HepG2 (cell line): ENCODE results near the gene CFAP99. TPM values are rescaled to one million over a fixed set of nuclear protein-coding genes. Genes with fewer than 3 reads are reported as not detected.

Experiments
- ATAC-seq: fragments of 200-7000 bp; cut with Tn5 transposase; 3 replicates; pipeline ENCODE4 v1.9.1; 2020; ENCODE audit warnings: mild to moderate bottlenecking, moderate library complexity
- BruUV-seq: library from RNA; stranded (reverse); fragments of 400-500 nt; replicated peaks from 2 replicates; lab custom pipeline; 2021; lab: Mats Ljungman, UMichigan
- CTCF ChIA-PET: fragments of 300-600 bp; formaldehyde crosslinking; extraction: SDS; loops from one replicate; lab custom pipeline; 2021; ENCODE audit warnings: low total read pairs, inconsistent platforms, low intra/inter-chr PET ratio; lab: Yijun Ruan, JAX
- POLR2A ChIA-PET: fragments of 350-600 bp; sonication (Branson Sonifier 250); formaldehyde crosslinking; loops from one replicate; lab custom pipeline; 2020; ENCODE audit warnings: antibody characterized with exemption, inconsistent platforms; lab: Yijun Ruan, JAX
- DNase-seq: peaks from one replicate; pipeline ENCODE4 v3.0.0-alpha.2; 2015; ENCODE audit warnings: low spot score
- FAIRE-seq: peaks from 3 replicates; lab custom pipeline; 2011; peaks lifted over from hg19 to GRCh38; lab: Jason Lieb, UNC
- H2AFZ ChIP-seq: one replicate; pipeline ENCODE4 v1.6.1; 2011; ENCODE audit warnings: low read length, inconsistent platforms
- H3K27ac ChIP-seq: fragments of 300-600 bp; 3 replicates; pipeline ENCODE4 v1.8.0; 2011; ENCODE audit warnings: mixed run types, mild to moderate bottlenecking, mixed read lengths, low read length, inconsistent platforms; ENCODE audit not compliant: insufficient read depth; ENCODE audit errors: extremely low read length
- H3K27me3 ChIP-seq, 2 experiments: fragments of 200-600 bp in 1 of 2; 2 replicates in 1 of 2; 3 replicates in 1 of 2; pipeline versions ENCODE4 v1.6.0 to v1.8.0; 2011; ENCODE audit warnings: low read length in 2 of 2, mild to moderate bottlenecking in 2 of 2, moderate library complexity in 2 of 2, inconsistent platforms in 1 of 2; ENCODE audit not compliant: insufficient read depth in 2 of 2, control insufficient read depth in 1 of 2
- H3K36me3 ChIP-seq, 2 experiments: fragments of 200-600 bp in 1 of 2; replicated peaks in 1 of 2; 2 replicates in 1 of 2; 3 replicates in 1 of 2; pipeline versions ENCODE4 v1.5.1 to v1.8.0; 2011; ENCODE audit warnings: low read length in 2 of 2, inconsistent platforms in 1 of 2; ENCODE audit not compliant: insufficient read depth in 2 of 2, control insufficient read depth in 1 of 2
- H3K4me1 ChIP-seq: 2 replicates; pipeline ENCODE4 v1.5.1; 2012; ENCODE audit warnings: low read length, inconsistent platforms; ENCODE audit not compliant: insufficient read depth
- H3K4me2 ChIP-seq: 2 replicates; pipeline ENCODE4 v1.6.0; 2011; ENCODE audit warnings: low read depth, low read length, inconsistent platforms
- H3K4me3 ChIP-seq, 3 experiments: fragments of 200-600 bp in 1 of 3; sonication (generic), shearing (Covaris generic) in 1 of 3; replicated peaks in 1 of 3; 2 replicates each; pipeline ENCODE4 v1.5.1; 2011 to 2016; ENCODE audit warnings: low read length in 3 of 3, inconsistent platforms in 2 of 3, low read depth in 2 of 3, mild to moderate bottlenecking in 2 of 3, control low read depth in 1 of 3, mixed read lengths in 1 of 3; ENCODE audit not compliant: insufficient read depth in 1 of 3
- H3K79me2 ChIP-seq: one replicate; pipeline ENCODE4 v1.6.1; 2011; ENCODE audit warnings: low read length, inconsistent platforms; ENCODE audit not compliant: insufficient read depth
- H3K9ac ChIP-seq: 2 replicates; pipeline ENCODE4 v1.6.0; 2011; ENCODE audit warnings: mild to moderate bottlenecking, low read depth, low read length, inconsistent platforms; ENCODE audit not compliant: insufficient read depth
- H3K9me3 ChIP-seq: 2 replicates; pipeline ENCODE4 v1.5.1; 2012; ENCODE audit warnings: mild to moderate bottlenecking, low read length
- H4K20me1 ChIP-seq: 2 replicates; pipeline ENCODE4 v1.6.0; 2011; ENCODE audit warnings: inconsistent platforms, mild to moderate bottlenecking, low read length, moderate library complexity; ENCODE audit not compliant: insufficient read depth
- CBX1 ChIP-seq: IDR thresholded peaks from one replicate; pipeline ENCODE4 v1.6.1; 2016; ENCODE audit warnings: antibody characterized with exemption, low read depth
- EP300 ChIP-seq, 3 experiments: sonication (generic) in 1 of 3; formaldehyde crosslinking in 1 of 3; IDR thresholded peaks; 2 replicates each; pipeline versions ENCODE4 v1.5.1 to v1.6.1; 2011 to 2020; ENCODE audit warnings: low read depth in 2 of 3, low read length in 2 of 3, borderline replicate concordance in 1 of 3, improper control_type of control experiment in 1 of 3, mild to moderate bottlenecking in 1 of 3, missing genetic modification reagents in 1 of 3, moderate library complexity in 1 of 3
- FOXP4 ChIP-seq: sonication (generic); formaldehyde crosslinking; IDR thresholded peaks from 2 replicates; pipeline ENCODE4 v1.4.0; 2020; ENCODE audit warnings: missing genetic modification reagents
- HIVEP1 ChIP-seq: sonication (generic); formaldehyde crosslinking; IDR thresholded peaks from 2 replicates; pipeline ENCODE4 v1.4.0; 2020; ENCODE audit warnings: mild to moderate bottlenecking, missing genetic modification reagents
- HNRNPK ChIP-seq: fragments of 200-400 bp; formaldehyde crosslinking; IDR thresholded peaks from 2 replicates; pipeline ENCODE4 v1.6.1; 2018; ENCODE audit warnings: low read length, low read depth, moderate library complexity, mild to moderate bottlenecking; ENCODE audit not compliant: poor library complexity, severe bottlenecking
- MAFK ChIP-seq, 2 experiments: IDR thresholded peaks in 1 of 2; conservative IDR thresholded peaks in 1 of 2; 2 replicates each; pipeline ENCODE4 v1.6.1; 2011; ENCODE audit warnings: improper control_type of control experiment in 2 of 2, low read length in 2 of 2
- SMC3 ChIP-seq: IDR thresholded peaks from 2 replicates; pipeline ENCODE4 v1.6.1; 2011; ENCODE audit warnings: low read length, improper control_type of control experiment
- SRSF4 ChIP-seq: fragments of 200-400 bp; formaldehyde crosslinking; IDR thresholded peaks from one replicate; pipeline ENCODE4 v1.6.1; 2018; ENCODE audit warnings: mild to moderate bottlenecking, low read depth, low read length, moderate library complexity; ENCODE audit not compliant: poor library complexity, severe bottlenecking
- ZNF672 ChIP-seq: sonication (generic); formaldehyde crosslinking; IDR thresholded peaks from 2 replicates; pipeline ENCODE4 v1.8.1; 2022; ENCODE audit warnings: missing genetic modification reagents
- ZNF710 ChIP-seq: sonication (generic); formaldehyde crosslinking; IDR thresholded peaks from 2 replicates; pipeline ENCODE4 v1.5.0; 2020; ENCODE audit warnings: mild to moderate bottlenecking, missing genetic modification reagents, borderline replicate concordance
- ZSCAN9 ChIP-seq: IDR thresholded peaks from 2 replicates; pipeline ENCODE4 v1.6.1; 2016; ENCODE audit warnings: borderline replicate concordance
- in situ Hi-C: cut with HindIII; loops from 2 replicates; pipeline ENCODE4 v1.10.0; 2017; ENCODE audit warnings: low pct_unique_long_range_greater_than_20kb; ENCODE audit not compliant: extremely low pct_ligation_motif_present
- intact Hi-C: fragments of 100-400 bp; cut with micrococcal nuclease; formaldehyde crosslinking; loops from one replicate; pipeline ENCODE4 v1.10.0; 2022; ENCODE audit not compliant: unreplicated experiment
- polyA plus RNA-seq, 8 experiments: library from polyadenylated mRNA; depleted of rRNA in 3 of 8; stranded (reverse) in 7 of 8; unstranded in 1 of 8; fragments of >200 nt; fragmentation: Illumina TruSeq in 4 of 8; extraction: Trizol in 4 of 8; gene quantifications; 2 replicates each; pipeline versions ENCODE4 v1.2.1 to v1.2.3, GENCODE V29; 2011 to 2016; ENCODE audit warnings: low read depth in 4 of 8, missing spikeins in 1 of 8, mixed read lengths in 1 of 8; ENCODE audit not compliant: insufficient read depth in 1 of 8
- total RNA-seq, 5 experiments: library from RNA; depleted of rRNA; stranded (reverse); fragments of >200 nt; fragmentation: Illumina TruSeq; extraction: Trizol; gene quantifications; 2 replicates each; pipeline ENCODE4 v1.2.3, GENCODE V29; 2016; ENCODE audit warnings: low read depth in 1 of 5

The CFAP99 gene
- total and polyA plus RNA-seq, 2 of the 13 experiments (the other 11 are each of a cell fraction or from before 2014, with no cell fraction given), result not detected

- H3K9ac ChIP-seq, result no peak overlapping the region
- ATAC-seq (no peak), FAIRE-seq (no peak), DNase-seq (no peak)
- H4K20me1 ChIP-seq, result no peaks in the 10 kb centered on the region
- H3K27ac ChIP-seq, result no peak overlapping the region
- no peaks in the 10 kb centered on the region for H3K79me2 ChIP-seq
- H3K9me3 ChIP-seq, result no peaks in the 10 kb centered on the region
- no peaks in the 10 kb centered on the region for H3K36me3 ChIP-seq
- H3K4me2 ChIP-seq, result no peak overlapping the region
- no peak overlapping the region for H3K4me3 ChIP-seq
- CTCF ChIA-PET, result no interaction called here
- peaks cover 19% of the 10 kb centered on the region for H3K4me1 ChIP-seq
- intact Hi-C loops (no loop called here), in situ Hi-C loops (no loop called here)
- H3K27me3 ChIP-seq, result peaks cover 8 to 53% of the 10 kb centered on the region in 2 experiments; a peak in 4 of 5 replicates
- TF ChIP-seq SMC3, result no peak
- TF ChIP-seq CBX1, result no peak
- no peak for TF ChIP-seq FOXP4 (CRISPR knock-in tag)
- TF ChIP-seq SRSF4, result no peak
- TF ChIP-seq EP300 (IDR thresholded peaks at IDR 0.05; ENCODE audit: low read depth in 2 of 2, low read length in 2 of 2), result no peak
- TF ChIP-seq EP300 (CRISPR knock-in tag; IDR thresholded peaks at IDR 0.05; ENCODE audit: borderline replicate concordance), result no peak
- TF ChIP-seq HIVEP1, result no peak
- no peak for TF ChIP-seq MAFK (conservative IDR thresholded peaks at IDR 0.05 in 1 of 2, IDR thresholded peaks at IDR 0.05 in 1 of 2; ENCODE audit: low read length in 2 of 2)
- no peak for TF ChIP-seq ZNF710 (CRISPR knock-in tag)
- no peak for TF ChIP-seq ZSCAN9 (CRISPR knock-in tag)
- TF ChIP-seq ZNF672 (CRISPR knock-in tag), result no peak
- no peak for TF ChIP-seq HNRNPK
- no peak overlapping the region for H2AFZ ChIP-seq
- BruUV-seq, result no TSS peak
- POLR2A ChIA-PET, result no interaction called here
Observed at GRCh38 chr4:2432004-2432403, 13.2 kb downstream of the CFAP99 start.
